Parathyroid adenoma (tissue), 2 donors: Measurements from ENCODE around the gene CCDC85B.

Experiments
- H2AFZ ChIP-seq: fragments of 300-600 bp; sonication (generic); one replicate; pipeline ENCODE4 v1.7.0; 2017; ENCODE audit warnings: antibody characterized with exemption, mild to moderate bottlenecking
- H3K27ac ChIP-seq: fragments of 300-600 bp; sonication (generic); one replicate; pipeline ENCODE4 v1.7.0; 2017
- H3K27me3 ChIP-seq: fragments of 300-600 bp; sonication (generic); one replicate; pipeline ENCODE4 v1.7.0; 2017; ENCODE audit warnings: low read length; ENCODE audit not compliant: control insufficient read depth, insufficient read depth
- H3K36me3 ChIP-seq: fragments of 300-600 bp; sonication (generic); one replicate; pipeline ENCODE4 v1.7.0; 2017; ENCODE audit warnings: low read length; ENCODE audit not compliant: control insufficient read depth, insufficient read depth
- H3K4me1 ChIP-seq: fragments of 300-600 bp; sonication (generic); one replicate; pipeline ENCODE4 v1.7.0; 2017; ENCODE audit warnings: control low read depth
- H3K4me2 ChIP-seq: fragments of 300-600 bp; sonication (generic); one replicate; pipeline ENCODE4 v1.7.0; 2017; ENCODE audit warnings: low read length
- H3K4me3 ChIP-seq: fragments of 300-600 bp; sonication (generic); one replicate; pipeline ENCODE4 v1.7.0; 2017; ENCODE audit warnings: low read depth, low read length
- H3K79me2 ChIP-seq: fragments of 300-600 bp; sonication (generic); one replicate; pipeline ENCODE4 v1.7.0; 2017; ENCODE audit warnings: control low read depth
- H3K9ac ChIP-seq: fragments of 300-600 bp; sonication (generic); one replicate; pipeline ENCODE4 v1.7.0; 2017; ENCODE audit warnings: mild to moderate bottlenecking
- H3K9me3 ChIP-seq: fragments of 300-600 bp; sonication (generic); one replicate; pipeline ENCODE4 v1.7.0; 2017; ENCODE audit warnings: low read length; ENCODE audit not compliant: control insufficient read depth
- CTCF ChIP-seq: fragments of 300-600 bp; sonication (generic); IDR thresholded peaks from one replicate; pipeline ENCODE4 v1.7.0; 2017; ENCODE audit warnings: antibody characterized with exemption, mild to moderate bottlenecking
- donor health status: primary hyperparathyroidism.

Gene CCDC85B

GRCh38 chr11:65868907-65869306 lies 21.6 kb upstream of the CCDC85B start:
- Histone ChIP-seq H3K27ac (no peak overlapping the region), H3K9me3 (no peaks in the 10 kb centered on the region), H3K4me1 (no peaks in the 10 kb centered on the region), H2AFZ (no peak overlapping the region), H3K4me2 (no peak overlapping the region), H3K79me2 (no peaks in the 10 kb centered on the region), H3K36me3 (no peaks in the 10 kb centered on the region), H3K27me3 (no peaks in the 10 kb centered on the region), H3K4me3 (no peak overlapping the region), H3K9ac (no peak overlapping the region)
- no peak for TF ChIP-seq CTCF

DNA sequence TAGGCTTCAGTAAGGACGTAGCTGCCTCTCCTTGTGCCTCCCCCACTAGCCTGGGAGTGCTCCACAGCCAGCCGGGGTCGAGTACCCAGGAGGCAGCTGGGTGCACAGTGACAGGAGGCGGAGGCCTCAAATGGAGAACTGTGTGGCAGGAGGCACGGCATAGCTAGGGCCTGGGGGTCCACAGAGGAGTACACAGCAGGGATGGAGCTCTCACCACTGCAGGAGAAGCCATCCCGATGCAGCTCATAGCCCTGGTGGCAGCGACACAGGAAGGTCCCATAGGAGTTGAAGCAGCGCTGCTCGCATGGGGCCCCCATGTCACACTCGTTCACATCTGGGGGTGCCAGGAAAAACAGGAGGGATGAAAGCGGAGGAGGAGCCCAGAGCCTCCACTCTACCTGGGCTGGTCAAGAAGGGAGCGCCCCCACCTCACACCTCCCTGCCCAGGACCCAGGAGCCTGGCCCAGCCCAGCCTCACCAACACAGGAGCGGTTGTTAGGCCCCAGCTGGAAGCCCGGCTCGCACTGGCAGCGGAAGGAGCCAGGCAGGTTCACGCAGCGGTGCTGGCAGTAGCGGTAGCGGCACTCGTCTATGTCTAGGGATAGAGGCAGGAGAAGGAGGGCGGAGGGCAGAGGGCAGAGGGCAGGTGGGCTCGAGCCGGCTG lies 20.7 kb upstream of the CCDC85B start:
- no peak for TF ChIP-seq CTCF
- Histone ChIP-seq H3K27me3 (no peaks in the 10 kb centered on the region), H3K9me3 (no peaks in the 10 kb centered on the region), H2AFZ (no peak overlapping the region), H3K4me1 (no peaks in the 10 kb centered on the region), H3K4me3 (no peak overlapping the region), H3K36me3 (no peaks in the 10 kb centered on the region), H3K79me2 (no peaks in the 10 kb centered on the region), H3K4me2 (no peak overlapping the region), H3K9ac (no peak overlapping the region), H3K27ac (no peak overlapping the region)

DNA sequence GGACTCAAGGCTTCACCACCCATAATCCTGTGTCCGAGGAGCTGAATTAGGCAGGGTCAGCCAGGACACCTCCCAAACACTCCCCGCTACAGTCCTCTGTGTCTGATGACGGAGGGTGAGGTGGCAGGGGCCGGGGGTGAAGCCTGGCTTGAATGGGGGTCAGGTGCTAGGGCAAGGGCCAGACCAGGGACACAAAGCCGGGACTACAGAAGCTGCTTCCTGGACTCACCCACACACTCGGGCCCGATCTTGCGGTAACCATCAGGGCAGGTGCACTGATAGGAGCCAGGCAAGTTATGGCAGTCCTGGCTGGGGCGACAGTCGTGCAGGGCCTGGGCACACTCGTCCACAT lies 20.2 kb upstream of the CCDC85B start:
- H2AFZ ChIP-seq, result no peak overlapping the region
- H3K4me3 ChIP-seq, result no peak overlapping the region
- no peak overlapping the region for H3K27ac ChIP-seq
- no peak overlapping the region for H3K4me2 ChIP-seq
- H3K36me3 ChIP-seq, result no peaks in the 10 kb centered on the region
- no peaks in the 10 kb centered on the region for H3K27me3 ChIP-seq
- TF ChIP-seq CTCF, result no peak
- no peak overlapping the region for H3K9ac ChIP-seq
- H3K9me3 ChIP-seq, result no peaks in the 10 kb centered on the region
- H3K4me1 ChIP-seq, result no peaks in the 10 kb centered on the region
- no peaks in the 10 kb centered on the region for H3K79me2 ChIP-seq

DNA sequence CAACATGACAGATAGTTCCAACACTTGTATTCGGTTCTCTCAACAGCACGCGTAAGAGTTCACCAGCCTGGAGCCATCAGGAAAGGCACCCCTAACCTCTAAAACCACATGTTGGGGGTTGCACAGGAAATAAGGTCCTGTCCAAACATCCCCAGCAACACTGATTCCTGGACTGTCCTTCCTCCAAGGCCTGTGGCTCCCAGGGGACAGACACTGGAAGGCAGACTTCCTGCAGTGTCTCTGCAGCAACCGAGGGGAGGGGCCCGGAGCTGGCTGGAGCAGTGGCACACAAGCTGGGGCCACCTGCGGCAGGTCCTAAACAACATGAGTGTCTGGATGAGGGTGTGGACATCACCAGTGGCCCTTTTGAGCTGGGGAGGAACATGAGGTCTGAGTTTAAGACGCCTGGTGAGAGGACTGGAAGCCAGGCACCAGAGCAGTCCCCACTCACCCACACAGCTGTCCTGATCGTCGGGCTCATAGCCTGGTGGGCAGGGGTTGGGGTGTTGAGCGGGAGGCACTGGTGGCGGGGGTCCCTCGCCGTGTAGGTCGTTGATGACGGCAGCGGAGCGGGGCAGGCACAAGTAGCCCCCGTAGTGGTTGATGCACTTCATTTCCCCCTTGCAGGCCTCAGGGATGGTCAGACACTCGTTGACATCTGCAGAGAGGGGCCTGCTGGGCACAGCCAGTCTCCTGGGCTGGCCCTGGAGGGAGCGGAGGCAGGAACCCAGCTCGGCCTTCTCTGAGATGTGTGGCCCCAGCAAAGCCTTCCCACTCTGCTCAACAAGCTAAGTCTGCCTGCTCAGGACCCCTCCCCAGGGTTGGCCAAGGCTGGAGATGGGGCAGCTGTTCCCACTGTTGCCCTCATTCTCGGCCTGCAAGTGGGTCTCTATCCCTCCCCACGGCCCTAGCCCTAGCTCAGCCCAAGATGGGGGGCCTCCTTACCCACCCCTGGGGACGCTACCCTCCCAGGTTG lies 19.5 kb upstream of the CCDC85B start:
- Histone ChIP-seq H3K9me3 (no peaks in the 10 kb centered on the region), H3K27me3 (no peaks in the 10 kb centered on the region), H3K79me2 (no peaks in the 10 kb centered on the region), H3K4me3 (no peak overlapping the region), H3K4me2 (no peak overlapping the region), H3K4me1 (no peaks in the 10 kb centered on the region), H3K27ac (peak overlapping the region; percentile 67), H3K9ac (no peak overlapping the region), H2AFZ (no peak overlapping the region), H3K36me3 (no peaks in the 10 kb centered on the region)
- no peak for TF ChIP-seq CTCF
